Stomach (tissue), 4 donors: ENCODE data around the gene LRFN5.

ENCODE experiments used
- EP300 ChIP-seq: sonication (generic); formaldehyde crosslinking; IDR thresholded peaks from one replicate; pipeline ENCODE4 v1.6.1; 2017; ENCODE audit warnings: antibody characterized with exemption
- POLR2A ChIP-seq, 4 donors: fragments of 450-650 bp; IDR thresholded peaks; one replicate each; pipeline ENCODE4 v1.6.1; 2016; ENCODE audit warnings: antibody characterized with exemption in 4 of 4, control low read depth in 2 of 4, mild to moderate bottlenecking in 1 of 4, moderate library complexity in 1 of 4

DNA sequence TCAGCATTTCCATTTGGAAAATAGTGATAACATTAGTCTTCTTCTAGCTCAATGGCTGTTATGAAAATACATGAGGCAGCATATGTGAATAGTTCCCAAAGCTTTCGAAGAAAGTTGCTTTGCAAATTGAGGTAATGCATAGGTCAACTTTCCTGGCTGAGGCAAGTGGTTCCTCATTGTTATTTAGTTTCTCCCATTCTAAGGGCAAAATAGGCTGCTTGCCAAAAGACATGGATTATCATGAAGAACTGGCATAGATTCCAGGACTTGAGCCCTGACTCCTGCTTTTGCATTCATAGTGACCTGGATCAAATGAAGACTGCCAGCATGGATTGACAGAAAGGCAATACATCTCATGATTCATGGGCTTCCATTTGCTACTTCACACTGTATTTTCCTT lies 35.7 kb downstream of the LRFN5 start:
- TF ChIP-seq POLR2A (IDR thresholded peaks at IDR 0.05) (no peak), EP300 (no peak)
